Stimulated activated CD8-positive, alpha-beta memory T cell treated with anti-CD3 and anti-CD28 coated beads, Interleukin-15, amount 100 ng/mL, for 48 hours (primary cell): Measurements from ENCODE around the gene KHDC1.
"Not testable (repeated sequence)": the region's sequence is repeated elsewhere in the genome, so short reads cannot be mapped to it uniquely, and the experiment has no call there.

Experiments used
- DNase-seq, 2 donors: peaks; one replicate each; pipeline ENCODE4 v3.0.0-alpha.2; 2020; ENCODE audit warnings: low read depth in 2 of 2

KHDC1 gene

GRCh38 chr6:73262671-73263569 lies at the start of gene KHDC1:
Gene KHDC1, minus strand, starts transcription at chr6:73263196. Its CDS starts 20,679 bp downstream, at chr6:73242517.
- peak; percentile 37 to 58 for DNase-seq

GRCh38 chr6:73310503-73310845 lies 47.5 kb upstream of the KHDC1 start:
- not testable (repeated sequence) for DNase-seq

GRCh38 chr6:73309785-73310502 lies 46.9 kb upstream of the KHDC1 start:
- peak; percentile 44 to 68 for DNase-seq

GRCh38 chr6:73309535-73309784 lies 46.5 kb upstream of the KHDC1 start:
- no peak for DNase-seq

- DNase-seq = no peak
Observed at GRCh38 chr6:73308712-73309534, 45.9 kb upstream of the KHDC1 start.

GRCh38 chr6:73303773-73304172 lies 40.8 kb upstream of the KHDC1 start:
- not testable (repeated sequence) for DNase-seq

GRCh38 chr6:73302339-73302738 lies 39.3 kb upstream of the KHDC1 start:
- no peak for DNase-seq

- DNase-seq = no peak
Observed at GRCh38 chr6:73299151-73299971, 36.4 kb upstream of the KHDC1 start.

- no peak for DNase-seq
Observed at GRCh38 chr6:73293331-73293730, 30.3 kb upstream of the KHDC1 start.

GRCh38 chr6:73290435-73290834 lies 27.4 kb upstream of the KHDC1 start:
- no peak for DNase-seq

- no peak for DNase-seq
Observed at GRCh38 chr6:73286752-73287151, 23.8 kb upstream of the KHDC1 start.

GRCh38 chr6:73285674-73286283 lies 22.8 kb upstream of the KHDC1 start:
- no peak for DNase-seq

GRCh38 chr6:73282871-73283270 lies 19.9 kb upstream of the KHDC1 start:
- DNase-seq = no peak

GRCh38 chr6:73281684-73282083 lies 18.7 kb upstream of the KHDC1 start:
- DNase-seq = not testable (repeated sequence)

GRCh38 chr6:73269296-73269695 lies 6.3 kb upstream of the KHDC1 start:
- not testable (repeated sequence) for DNase-seq

- DNase-seq = not testable (repeated sequence)
Observed at GRCh38 chr6:73268896-73269295, 5.9 kb upstream of the KHDC1 start.

GRCh38 chr6:73264446-73264845 lies 1.4 kb upstream of the KHDC1 start:
- DNase-seq = no peak

GRCh38 chr6:73263570-73263909 lies 544 bp upstream of the KHDC1 start:
- no peak for DNase-seq

- no peak for DNase-seq
Observed at GRCh38 chr6:73258721-73259120, 4.3 kb downstream of the KHDC1 start.

GRCh38 chr6:73254323-73254722 lies 8.7 kb downstream of the KHDC1 start:
- not testable (repeated sequence) for DNase-seq

- no peak for DNase-seq
Observed at GRCh38 chr6:73252703-73253102, 10.3 kb downstream of the KHDC1 start.
